Left ventricle myocardium inferior (tissue), 1 donor: Measurements from ENCODE around the gene ZC3HAV1. TPM values are rescaled to one million over a fixed set of nuclear protein-coding genes. Genes with fewer than 3 reads are reported as not detected.

ENCODE experiments used
- DNase-seq: peaks from one replicate; pipeline ENCODE4 v3.0.0-alpha.2; 2020
- H3K27ac ChIP-seq: fragments of 200-600 bp; replicated peaks from 2 replicates; pipeline ENCODE4 v1.8.0; 2021
- H3K27me3 ChIP-seq: fragments of 200-600 bp; 2 replicates; pipeline ENCODE4 v1.8.0; 2021; ENCODE audit warnings: low read depth
- H3K36me3 ChIP-seq: fragments of 200-600 bp; 2 replicates; pipeline ENCODE4 v1.8.0; 2021
- H3K4me1 ChIP-seq: fragments of 200-600 bp; 2 replicates; pipeline ENCODE4 v1.8.0; 2021
- H3K4me3 ChIP-seq: fragments of 200-600 bp; 2 replicates; pipeline ENCODE4 v1.8.0; 2021; ENCODE audit warnings: mild to moderate bottlenecking, moderate library complexity
- H3K9me3 ChIP-seq: fragments of 200-600 bp; replicated peaks from 2 replicates; pipeline ENCODE4 v1.8.0; 2021
- CTCF ChIP-seq: fragments of 200-600 bp; IDR thresholded peaks from 2 replicates; pipeline ENCODE4 v1.8.0; 2021; ENCODE audit warnings: antibody characterized with exemption, mild to moderate bottlenecking, borderline replicate concordance
- intact Hi-C: fragments of 100-400 bp; cut with micrococcal nuclease; formaldehyde crosslinking; loops from one replicate; pipeline ENCODE4 v1.11.0; 2022
- total RNA-seq: library from RNA; stranded (reverse); fragmentation: NEBNext Ultra II Directional; extraction: Animal tissue kit (Norgen Biotek cat#: 25700); gene quantifications from one replicate; pipeline ENCODE4 v1.2.1, GENCODE V29; 2021
- donor health status: DM: no; HTN: yes; CAD: no; lungs with severe emphysema.

The ZC3HAV1 gene
- total RNA-seq, 1 donor from 2014 or later: 6.8 TPM

- Histone ChIP-seq H3K9me3 (no peaks in the 10 kb centered on the region), H3K27me3 (peaks cover 30% of the 10 kb centered on the region), H3K4me3 (no peak overlapping the region), H3K27ac (no peak overlapping the region), H3K4me1 (no peaks in the 10 kb centered on the region), H3K36me3 (no peaks in the 10 kb centered on the region)
- no peak for TF ChIP-seq CTCF
- intact Hi-C loops: no loop called here
- no peak for DNase-seq
Observed at GRCh38 chr7:139116999-139117398, 7.5 kb upstream of the ZC3HAV1 start.

GRCh38 chr7:139115104-139115503, 5.6 kb upstream of the ZC3HAV1 start:
- Histone ChIP-seq H3K9me3 (no peaks in the 10 kb centered on the region), H3K4me3 (no peak overlapping the region), H3K36me3 (no peaks in the 10 kb centered on the region), H3K27ac (no peak overlapping the region), H3K4me1 (peaks cover 3% of the 10 kb centered on the region), H3K27me3 (peaks cover 30% of the 10 kb centered on the region)
- intact Hi-C loops: no loop called here
- TF ChIP-seq CTCF: no peak
- DNase-seq: no peak

- Histone ChIP-seq H3K4me1 (peaks cover 8% of the 10 kb centered on the region), H3K9me3 (no peaks in the 10 kb centered on the region), H3K36me3 (no peaks in the 10 kb centered on the region), H3K4me3 (no peak overlapping the region), H3K27me3 (peaks cover 26% of the 10 kb centered on the region), H3K27ac (no peak overlapping the region)
- intact Hi-C loops: no loop called here
- TF ChIP-seq CTCF: no peak
- DNase-seq: no peak
Observed at GRCh38 chr7:139114585-139114984, 5.1 kb upstream of the ZC3HAV1 start.

- H3K9me3 ChIP-seq: no peaks in the 10 kb centered on the region
- H3K4me3 ChIP-seq: no peak overlapping the region
- TF ChIP-seq CTCF: no peak
- intact Hi-C loops: no loop called here
- H3K36me3 ChIP-seq: no peaks in the 10 kb centered on the region
- H3K27ac ChIP-seq: no peak overlapping the region
- H3K27me3 ChIP-seq: peaks cover 20% of the 10 kb centered on the region
- no peak for DNase-seq
- peaks cover 14% of the 10 kb centered on the region for H3K4me1 ChIP-seq
Observed at GRCh38 chr7:139114018-139114417, 4.5 kb upstream of the ZC3HAV1 start.

GRCh38 chr7:139112741-139113250, 3.3 kb upstream of the ZC3HAV1 start:
- no peaks in the 10 kb centered on the region for H3K9me3 ChIP-seq
- peaks cover 8% of the 10 kb centered on the region for H3K27me3 ChIP-seq
- no peak overlapping the region for H3K27ac ChIP-seq
- H3K36me3 ChIP-seq: no peaks in the 10 kb centered on the region
- peaks cover 26% of the 10 kb centered on the region for H3K4me1 ChIP-seq
- H3K4me3 ChIP-seq: no peak overlapping the region
- DNase-seq: no peak
- no peak for TF ChIP-seq CTCF
- intact Hi-C loops: no loop called here
